ENCODE results near the gene LOXL1. TPM values are rescaled to one million over a fixed set of nuclear protein-coding genes. Genes with fewer than 3 reads are reported as not detected.

Gene LOXL1
- total RNA-seq, 1 donor from 2014 or later, result 29.0 TPM

GRCh38 chr15:73954188-73955145 lies 28.2 kb downstream of the LOXL1 start:
- Histone ChIP-seq H3K36me3 (no peaks in the 10 kb centered on the region), H3K27me3 (no peaks in the 10 kb centered on the region), H3K9me3 (no peaks in the 10 kb centered on the region), H3K4me3 (no peak overlapping the region), H3K4me1 (peaks cover 35% of the 10 kb centered on the region), H3K27ac (no peak overlapping the region)
- intact Hi-C loops (cut with DNase I), result no loop called here
- TF ChIP-seq POLR2A (IDR thresholded peaks at IDR 0.05) (no peak), POLR2AphosphoS5 (IDR thresholded peaks at IDR 0.05; ENCODE audit: insufficient read depth in 1 of 2, low read depth in 1 of 2) (no peak)
- TF ChIP-seq, protein P1, sequence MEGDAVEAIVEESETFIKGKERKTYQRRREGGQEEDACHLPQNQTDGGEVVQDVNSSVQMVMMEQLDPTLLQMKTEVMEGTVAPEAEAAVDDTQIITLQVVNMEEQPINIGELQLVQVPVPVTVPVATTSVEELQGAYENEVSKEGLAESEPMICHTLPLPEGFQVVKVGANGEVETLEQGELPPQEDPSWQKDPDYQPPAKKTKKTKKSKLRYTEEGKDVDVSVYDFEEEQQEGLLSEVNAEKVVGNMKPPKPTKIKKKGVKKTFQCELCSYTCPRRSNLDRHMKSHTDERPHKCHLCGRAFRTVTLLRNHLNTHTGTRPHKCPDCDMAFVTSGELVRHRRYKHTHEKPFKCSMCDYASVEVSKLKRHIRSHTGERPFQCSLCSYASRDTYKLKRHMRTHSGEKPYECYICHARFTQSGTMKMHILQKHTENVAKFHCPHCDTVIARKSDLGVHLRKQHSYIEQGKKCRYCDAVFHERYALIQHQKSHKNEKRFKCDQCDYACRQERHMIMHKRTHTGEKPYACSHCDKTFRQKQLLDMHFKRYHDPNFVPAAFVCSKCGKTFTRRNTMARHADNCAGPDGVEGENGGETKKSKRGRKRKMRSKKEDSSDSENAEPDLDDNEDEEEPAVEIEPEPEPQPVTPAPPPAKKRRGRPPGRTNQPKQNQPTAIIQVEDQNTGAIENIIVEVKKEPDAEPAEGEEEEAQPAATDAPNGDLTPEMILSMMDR (IDR thresholded peaks at IDR 0.05), result no peak
- DNase-seq (ENCODE audit: extremely low spot score in 2 of 2), result no peak

GRCh38 chr15:73955326-73955725 lies 29.1 kb downstream of the LOXL1 start:
- TF ChIP-seq, protein P1 (IDR thresholded peaks at IDR 0.05), result no peak
- no peak for TF ChIP-seq POLR2AphosphoS5 (IDR thresholded peaks at IDR 0.05; ENCODE audit: insufficient read depth in 1 of 2, low read depth in 1 of 2)
- no peak for TF ChIP-seq POLR2A (IDR thresholded peaks at IDR 0.05)
- peaks cover 35% of the 10 kb centered on the region for H3K4me1 ChIP-seq
- no peaks in the 10 kb centered on the region for H3K36me3 ChIP-seq
- no peak for DNase-seq (ENCODE audit: extremely low spot score in 2 of 2)
- intact Hi-C loops (cut with DNase I), result no loop called here
- no peaks in the 10 kb centered on the region for H3K9me3 ChIP-seq
- no peak overlapping the region for H3K27ac ChIP-seq
- H3K4me3 ChIP-seq, result no peak overlapping the region
- no peaks in the 10 kb centered on the region for H3K27me3 ChIP-seq

DNA sequence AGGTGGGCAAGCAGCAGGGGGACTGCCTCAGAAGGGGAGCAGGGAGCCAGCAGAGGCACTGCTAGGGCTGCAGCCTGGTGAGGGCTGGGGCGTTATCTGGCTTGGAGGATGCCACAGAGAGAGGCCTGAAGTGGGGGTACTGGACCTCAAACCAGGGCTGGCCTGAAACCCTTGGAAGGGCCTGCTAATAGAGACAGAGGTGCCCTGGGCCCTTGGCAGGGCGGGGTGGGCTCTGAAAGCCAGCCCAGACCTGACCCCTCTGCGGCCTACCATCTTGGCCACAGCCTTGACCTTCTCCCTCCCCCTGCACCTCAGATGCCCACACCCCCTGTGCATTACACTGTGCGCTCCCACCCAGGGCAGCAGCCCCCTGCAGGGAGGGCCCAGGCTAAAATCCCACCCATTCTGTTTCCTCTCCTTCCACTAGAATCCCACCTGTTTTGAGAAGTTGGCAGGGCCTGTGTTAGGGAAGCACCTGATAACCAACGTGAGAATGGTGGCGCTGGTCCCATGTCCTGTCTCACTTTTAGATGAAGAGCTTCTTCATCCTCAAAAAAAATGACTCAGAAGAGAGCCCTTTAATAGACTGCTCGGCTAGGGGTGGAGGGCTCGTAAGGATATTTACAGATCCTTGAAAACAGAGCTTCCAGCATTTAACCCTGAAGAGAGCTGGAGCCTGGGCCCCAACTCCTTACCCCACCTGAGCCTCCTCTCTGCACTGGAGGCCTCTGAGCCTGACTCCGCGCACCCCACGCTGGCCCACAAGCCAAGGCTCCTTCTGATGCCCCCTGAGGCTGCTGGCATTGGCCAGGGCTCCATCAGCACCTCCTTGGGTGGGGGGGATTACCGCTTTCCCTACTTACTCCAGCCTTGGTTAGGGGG lies 29.8 kb downstream of the LOXL1 start:
- Histone ChIP-seq H3K4me3 (no peak overlapping the region), H3K36me3 (no peaks in the 10 kb centered on the region), H3K27ac (no peak overlapping the region), H3K4me1 (peaks cover 35% of the 10 kb centered on the region), H3K27me3 (no peaks in the 10 kb centered on the region), H3K9me3 (no peaks in the 10 kb centered on the region)
- no peak for DNase-seq (ENCODE audit: extremely low spot score in 2 of 2)
- intact Hi-C loops (cut with DNase I), result no loop called here
- no peak for TF ChIP-seq POLR2A (IDR thresholded peaks at IDR 0.05)
- TF ChIP-seq, protein P1 (IDR thresholded peaks at IDR 0.05), result no peak
- no peak for TF ChIP-seq POLR2AphosphoS5 (IDR thresholded peaks at IDR 0.05; ENCODE audit: insufficient read depth in 1 of 2, low read depth in 1 of 2)

DNA sequence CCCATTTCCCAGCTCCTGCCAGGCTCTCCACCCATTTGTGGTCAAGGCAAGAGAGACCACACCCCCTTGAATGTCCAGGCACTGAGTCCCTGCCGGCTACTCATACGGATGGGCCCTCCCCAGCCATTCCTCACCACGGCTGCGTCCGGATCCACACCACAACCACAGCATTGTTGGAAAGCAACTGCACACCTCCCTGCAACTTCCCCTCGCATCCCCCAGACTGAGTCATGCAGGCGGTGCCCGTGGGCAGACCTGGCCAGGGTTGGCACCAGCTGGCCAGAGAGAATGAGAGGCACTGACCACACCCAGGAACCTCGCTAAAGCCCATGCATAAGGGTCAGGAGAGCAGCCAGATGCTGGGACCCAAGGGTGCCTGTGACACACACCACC lies 30.5 kb downstream of the LOXL1 start:
- Histone ChIP-seq H3K4me3 (no peak overlapping the region), H3K36me3 (no peaks in the 10 kb centered on the region), H3K27me3 (no peaks in the 10 kb centered on the region), H3K9me3 (no peaks in the 10 kb centered on the region), H3K4me1 (peaks cover 32% of the 10 kb centered on the region), H3K27ac (no peak overlapping the region)
- intact Hi-C loops (cut with DNase I), result no loop called here
- TF ChIP-seq POLR2A (IDR thresholded peaks at IDR 0.05) (no peak), POLR2AphosphoS5 (IDR thresholded peaks at IDR 0.05; ENCODE audit: insufficient read depth in 1 of 2, low read depth in 1 of 2) (peak; percentile 16 to 47)
- TF ChIP-seq, protein P1 (IDR thresholded peaks at IDR 0.05), result no peak
- no peak for DNase-seq (ENCODE audit: extremely low spot score in 2 of 2)

Data from vagina (tissue), 2 donors.